Fibroblast of skin of right biceps (primary cell): ENCODE results near the gene PCBP3.

Source experiments
- DNase-seq: peaks from one replicate; pipeline ENCODE4 v3.0.0-alpha.2; 2013

The PCBP3 gene

DNA sequence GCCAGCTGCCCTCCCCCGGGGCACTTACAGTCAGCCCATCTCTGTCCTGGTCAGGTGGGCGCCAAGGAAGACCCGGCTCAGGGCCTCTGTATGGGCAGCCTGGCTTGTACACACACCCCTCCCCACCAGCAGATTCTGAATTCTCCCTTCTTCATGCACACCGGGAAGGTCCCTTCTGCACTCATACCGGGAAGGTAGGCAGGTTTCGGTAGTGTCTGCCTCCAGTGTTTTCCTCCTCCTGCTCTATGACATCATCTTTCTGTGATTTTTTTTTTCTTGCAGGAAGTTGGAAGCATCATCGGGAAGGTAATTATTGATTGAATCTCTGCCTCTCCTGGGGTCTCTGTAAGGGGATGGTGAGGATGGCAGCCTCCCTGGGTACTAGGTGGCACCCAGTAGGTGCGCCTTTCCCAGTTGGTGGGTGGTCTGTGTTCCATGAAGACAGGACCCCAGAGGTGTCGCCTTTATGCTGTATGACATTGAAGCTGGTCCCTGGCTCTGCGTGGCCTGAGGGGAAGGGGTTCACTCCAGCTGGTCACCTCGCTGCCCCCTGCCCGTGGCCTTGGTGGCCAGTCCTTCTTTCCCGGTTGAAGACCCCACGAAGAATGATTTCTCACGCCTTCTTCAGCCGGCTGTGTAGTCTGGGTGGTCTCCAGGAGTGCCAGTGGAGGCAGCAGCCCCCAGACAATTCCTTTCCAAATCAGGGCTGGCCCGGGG is 255.9 kb downstream of the PCBP3 start:
- DNase-seq: no peak

DNA sequence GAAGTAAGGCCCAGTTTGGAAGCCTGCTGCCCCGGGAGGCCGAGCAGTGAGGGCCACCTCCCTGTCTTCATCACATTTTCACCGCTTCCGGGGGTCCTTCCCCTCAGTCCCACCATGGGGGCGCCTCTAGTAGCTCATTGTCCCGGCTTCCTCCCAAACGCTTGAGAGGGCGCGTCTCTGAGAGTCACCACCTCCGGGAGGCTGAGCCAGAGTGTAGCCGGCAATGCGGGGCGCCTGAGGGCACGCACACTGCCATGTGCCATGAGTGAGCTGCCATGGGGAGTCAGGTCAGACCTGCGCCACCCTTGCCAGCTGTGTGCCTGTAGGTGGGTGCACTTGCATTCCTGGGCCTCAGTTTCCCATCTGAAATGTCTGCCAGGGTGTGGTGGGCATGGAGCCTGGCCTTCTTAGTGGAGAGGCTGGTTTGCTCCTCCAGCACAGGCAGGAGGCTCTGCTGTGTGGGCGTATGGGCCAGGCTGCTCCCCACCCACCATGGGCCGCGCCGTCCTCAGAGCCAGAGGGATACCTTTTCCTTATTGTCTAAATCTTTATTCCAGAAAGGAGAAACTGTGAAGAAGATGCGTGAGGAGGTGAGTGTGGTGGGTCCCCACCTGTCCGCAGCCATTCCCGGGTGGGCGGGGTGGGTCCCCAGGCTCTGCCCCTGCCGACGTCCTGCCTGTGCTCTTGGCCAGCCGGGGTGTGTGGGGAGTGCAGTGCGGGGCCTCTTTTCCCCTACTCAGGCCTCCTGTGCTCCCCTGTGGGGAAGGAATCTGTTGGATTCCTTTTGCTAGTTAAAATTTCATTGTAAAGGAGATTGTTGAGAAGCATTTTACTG is 256.7 kb downstream of the PCBP3 start:
- DNase-seq: no peak

DNA sequence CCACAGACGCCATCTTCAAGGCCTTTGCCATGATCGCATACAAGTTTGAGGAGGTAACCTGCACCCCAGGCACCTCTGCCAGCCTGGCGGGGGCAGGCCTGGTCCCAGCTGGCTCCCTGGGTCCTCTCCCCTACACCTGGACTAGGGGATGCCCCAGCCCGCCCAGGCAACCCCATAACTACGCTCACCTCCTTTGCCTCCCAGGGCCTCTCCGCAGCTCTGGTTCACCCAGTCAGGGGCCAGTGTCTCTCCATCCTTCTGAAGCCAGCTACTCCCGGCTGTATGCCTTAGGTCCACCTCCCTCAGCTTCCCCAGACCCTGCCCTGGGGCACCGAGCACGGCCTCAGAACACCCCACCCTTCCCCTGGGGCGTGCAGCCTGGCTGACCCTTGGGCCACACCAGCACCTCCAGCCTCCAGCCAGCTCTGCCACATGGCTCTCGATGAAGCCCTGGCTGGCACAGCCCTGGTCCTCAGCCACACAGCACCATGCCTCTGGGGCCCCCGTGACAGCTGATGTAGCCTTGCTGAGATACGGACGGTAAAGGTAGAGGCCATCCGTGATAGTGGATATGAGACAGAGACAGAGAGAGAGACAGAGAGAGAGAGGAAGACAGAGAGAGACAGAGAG is 257.7 kb downstream of the PCBP3 start:
- DNase-seq: no peak

DNA sequence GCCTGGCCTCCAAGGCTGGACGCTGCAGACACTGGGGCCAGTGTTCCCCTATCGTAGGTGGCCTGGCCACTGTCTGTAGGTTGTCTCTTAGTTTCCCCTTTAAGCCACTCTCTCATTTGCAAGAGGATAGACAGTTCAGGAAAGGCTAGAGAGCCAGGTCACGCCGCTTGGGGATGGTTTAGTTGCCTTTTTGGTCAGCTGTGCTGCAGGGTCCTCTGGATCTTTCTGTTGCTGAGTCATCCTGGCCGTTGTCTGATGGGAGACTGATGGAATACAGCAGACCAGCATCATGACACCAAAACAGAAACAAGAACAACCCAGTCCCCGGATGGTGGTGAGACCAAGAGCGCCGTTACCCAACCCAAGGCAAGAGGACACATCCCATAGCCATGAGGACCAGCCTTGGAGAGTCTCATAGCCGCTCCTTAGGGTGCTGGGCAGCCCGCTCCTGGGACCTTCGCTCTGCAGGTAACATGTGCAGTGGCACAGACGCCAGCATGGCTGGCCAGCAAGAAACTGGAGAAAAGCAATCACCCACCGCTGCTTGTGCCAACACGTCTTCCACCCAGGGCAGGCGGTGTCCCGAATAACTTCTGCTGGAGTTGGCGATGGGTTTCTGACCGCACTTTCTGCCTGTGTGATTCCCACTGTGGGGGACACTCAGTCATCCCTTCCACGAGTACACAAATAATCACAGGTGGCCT is 258.9 kb downstream of the PCBP3 start:
- DNase-seq: no peak

DNA sequence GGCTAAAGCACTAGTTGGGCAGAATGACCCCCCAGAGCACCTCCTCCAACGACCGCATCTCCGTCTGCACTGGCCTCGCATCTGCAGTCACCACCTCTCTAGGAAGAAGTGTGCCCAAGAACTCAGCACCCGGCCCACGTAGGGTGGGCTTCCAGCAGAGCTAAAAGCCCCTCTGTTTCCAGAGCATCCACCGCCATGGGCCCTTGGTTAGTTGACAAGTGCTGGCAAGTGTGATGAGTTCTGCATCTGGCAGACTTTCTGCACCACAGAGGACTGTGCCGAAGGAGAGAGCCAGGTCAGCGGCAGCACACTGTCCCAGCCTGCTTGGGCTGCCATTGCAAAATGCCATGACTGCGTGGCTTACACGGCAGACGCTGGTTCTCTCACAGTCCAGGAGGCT is 261.7 kb downstream of the PCBP3 start:
- DNase-seq: no peak

DNA sequence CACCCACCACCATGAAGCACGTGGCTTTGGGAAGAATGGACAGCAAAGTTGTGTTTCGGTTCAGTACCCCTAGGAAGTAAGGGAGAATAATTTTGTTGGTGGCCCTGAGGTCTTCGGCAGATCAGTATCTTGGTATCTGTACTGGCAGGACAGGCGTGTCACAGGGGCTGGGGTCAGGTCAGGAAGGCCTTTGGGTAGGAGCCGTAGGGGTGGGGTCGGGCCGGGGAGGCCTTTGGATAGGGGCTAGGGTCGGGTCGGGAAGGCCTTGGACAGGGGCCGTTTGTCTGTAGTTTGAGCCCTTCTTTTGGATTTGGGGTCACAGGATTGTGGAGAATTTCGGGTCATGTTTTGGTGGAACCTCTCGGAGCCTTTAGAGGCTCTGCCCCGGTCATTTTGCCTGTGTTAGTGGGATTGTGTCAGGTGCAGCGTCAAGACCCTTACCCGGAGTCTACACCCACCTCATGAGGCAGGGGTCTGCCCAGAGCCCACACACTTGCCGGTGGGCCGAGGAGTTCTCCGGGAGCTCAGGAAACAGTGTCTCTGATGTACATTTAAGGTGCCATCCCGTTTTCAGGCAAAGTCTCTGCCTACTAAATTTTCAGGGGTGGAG is 262.8 kb downstream of the PCBP3 start:
- DNase-seq: no peak

DNA sequence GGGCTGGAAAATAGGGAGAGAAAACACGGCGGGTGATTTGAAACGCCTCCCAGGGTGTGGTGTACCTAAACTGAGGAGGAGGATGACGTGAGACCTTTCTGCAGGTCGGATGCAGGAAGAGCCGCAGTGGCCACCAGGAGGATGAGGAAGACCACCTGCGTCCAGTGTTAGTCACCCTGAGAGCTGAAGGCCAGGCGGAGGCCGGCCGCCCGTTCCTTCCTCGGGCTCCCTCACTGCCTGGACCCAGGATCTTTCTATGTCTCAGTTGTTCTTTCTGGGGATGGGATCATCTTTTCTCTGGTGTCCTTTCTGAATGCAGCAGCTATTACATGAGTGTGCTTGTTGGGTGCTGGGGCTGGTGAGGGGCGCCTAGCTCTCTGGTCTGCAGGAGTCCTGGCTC is 263.3 kb downstream of the PCBP3 start:
- DNase-seq: no peak

DNA sequence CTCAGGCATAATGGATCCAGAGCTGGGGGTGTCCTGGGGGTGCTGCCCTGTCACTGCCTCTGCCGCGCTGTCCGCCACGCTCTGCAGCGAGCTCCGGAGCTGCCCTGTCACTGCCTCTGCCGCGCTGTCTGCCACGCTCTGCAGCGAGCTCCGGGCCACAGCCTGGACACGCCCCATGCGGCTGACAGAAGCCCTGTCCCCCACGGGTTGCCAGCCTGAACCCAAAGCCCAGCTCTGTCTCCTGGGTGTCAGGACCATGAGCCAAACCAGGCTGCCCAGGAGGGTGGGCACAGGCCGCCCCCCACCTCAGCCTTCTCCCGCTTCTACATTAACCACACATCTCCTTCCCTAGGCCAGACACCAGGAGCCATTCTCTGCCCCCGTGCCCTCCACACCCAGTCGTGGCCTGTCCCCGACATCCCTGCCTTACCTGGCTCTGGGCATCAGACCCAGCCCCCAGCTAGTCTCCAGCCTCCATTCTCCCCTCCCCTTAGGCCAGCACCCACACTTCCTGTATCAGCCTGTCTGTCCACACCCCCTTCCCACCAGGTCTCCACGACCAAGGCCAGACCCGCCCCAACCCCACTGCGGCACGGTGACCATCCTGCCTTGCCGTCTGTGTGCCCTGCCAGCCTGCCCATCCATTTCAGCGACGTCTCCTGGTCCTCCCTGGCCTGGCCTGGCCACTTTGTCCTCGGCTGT is 265.2 kb downstream of the PCBP3 start:
- DNase-seq: no peak

DNA sequence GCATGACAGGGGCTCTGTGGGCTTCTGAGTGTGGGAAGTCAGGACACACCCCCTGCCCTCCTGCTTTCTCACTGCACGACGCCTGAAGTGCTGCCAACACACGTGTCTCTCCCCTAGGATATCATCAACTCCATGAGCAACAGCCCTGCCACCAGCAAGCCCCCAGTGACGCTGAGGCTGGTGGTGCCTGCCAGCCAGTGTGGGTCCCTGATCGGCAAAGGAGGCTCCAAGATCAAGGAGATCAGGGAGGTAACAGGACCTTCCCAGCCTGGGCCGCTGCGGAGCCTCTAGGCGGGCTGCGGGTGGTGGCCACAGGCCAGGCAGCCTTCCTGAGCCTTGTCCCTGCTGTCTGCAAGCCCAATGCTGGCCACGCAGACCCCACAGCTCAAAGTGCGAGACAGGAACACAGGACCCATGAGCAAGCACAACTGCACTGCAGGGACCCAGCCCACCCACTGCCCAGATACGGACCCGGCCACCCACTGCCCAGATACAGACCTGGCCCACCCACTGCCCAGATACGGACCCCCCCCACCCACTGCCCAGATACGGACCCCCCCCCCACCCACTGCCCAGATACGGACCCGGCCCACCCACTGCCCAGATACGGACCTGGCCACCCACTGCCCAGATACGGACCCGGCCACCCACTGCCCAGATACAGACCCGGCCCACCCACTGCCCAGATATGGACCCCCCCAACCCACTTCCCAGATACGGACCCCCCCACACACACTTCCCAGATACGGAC is 265.9 kb downstream of the PCBP3 start:
- DNase-seq: no peak

DNA sequence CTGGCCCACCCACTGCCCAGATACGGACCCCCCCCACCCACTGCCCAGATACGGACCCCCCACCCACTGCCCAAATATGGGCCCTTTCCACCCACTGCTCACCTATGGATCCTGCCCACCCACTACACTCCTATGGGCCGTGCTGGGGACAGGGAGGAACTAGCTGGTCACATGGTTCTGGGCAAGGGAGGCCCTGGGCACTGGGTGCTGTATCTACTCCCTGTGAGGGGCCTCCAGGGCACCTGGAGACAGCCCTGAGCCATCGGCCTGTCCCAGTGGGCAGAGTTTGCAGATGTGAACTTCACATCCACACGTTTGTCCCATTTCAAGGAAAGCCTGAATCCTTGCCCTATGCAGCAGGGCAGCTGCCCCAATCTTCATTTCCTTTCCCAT is 266.6 kb downstream of the PCBP3 start:
- no peak for DNase-seq

DNA sequence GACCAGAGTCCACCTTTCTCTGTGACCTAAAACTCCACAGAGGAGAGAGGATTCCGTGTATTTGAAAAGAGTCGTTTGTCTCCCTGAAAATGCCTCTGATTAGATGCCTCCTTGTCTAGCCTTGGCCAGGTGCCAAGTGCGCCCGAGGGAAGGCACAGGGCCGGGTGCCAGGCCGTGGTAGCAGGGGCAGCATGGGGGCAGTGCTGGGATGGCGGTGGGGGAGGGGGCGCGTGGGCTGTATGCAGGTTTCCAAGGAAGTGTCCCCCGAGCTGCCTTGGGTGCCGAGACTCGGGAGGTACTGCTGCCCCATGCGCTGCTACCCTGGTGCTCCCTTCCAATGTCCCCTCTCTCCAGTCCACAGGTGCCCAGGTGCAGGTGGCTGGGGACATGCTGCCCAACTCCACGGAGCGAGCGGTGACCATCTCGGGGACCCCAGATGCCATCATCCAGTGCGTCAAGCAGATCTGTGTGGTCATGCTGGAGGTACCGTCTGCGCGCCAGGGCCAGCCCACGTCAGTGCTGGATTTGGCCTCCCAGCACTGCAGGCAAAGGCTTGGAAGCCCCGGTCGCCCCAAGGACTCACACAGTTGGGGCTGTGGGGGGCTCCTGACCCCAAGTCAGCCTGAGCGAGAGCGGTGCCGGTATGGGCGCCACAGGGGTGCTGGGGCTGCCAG is 267.2 kb downstream of the PCBP3 start:
- no peak for DNase-seq

DNA sequence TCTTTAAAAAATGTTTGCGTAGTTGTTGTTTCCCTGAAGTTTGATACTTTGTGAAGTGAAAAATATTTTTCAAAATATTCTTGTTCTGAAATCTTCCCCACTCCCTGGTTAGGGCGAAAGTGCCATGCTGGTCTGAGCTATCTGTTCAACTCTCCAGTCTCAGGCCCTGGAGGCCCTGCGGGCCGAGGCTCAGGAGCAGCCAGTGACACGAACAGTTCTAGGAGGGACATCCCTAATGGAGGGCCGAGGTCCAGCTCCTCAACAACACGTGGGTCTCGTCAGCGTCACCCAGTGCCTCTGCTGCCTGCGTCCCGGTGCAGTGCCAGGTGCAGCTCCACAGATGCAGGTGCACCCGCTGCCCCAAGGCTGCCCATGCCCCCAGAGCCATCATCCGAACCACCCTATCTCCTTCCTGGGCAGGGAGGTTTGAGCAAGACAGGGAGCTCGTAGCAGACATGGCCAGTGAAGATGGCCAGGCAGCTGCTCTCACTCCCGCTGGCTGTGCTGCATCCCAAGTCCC is 268.3 kb downstream of the PCBP3 start:
- DNase-seq: no peak

DNA sequence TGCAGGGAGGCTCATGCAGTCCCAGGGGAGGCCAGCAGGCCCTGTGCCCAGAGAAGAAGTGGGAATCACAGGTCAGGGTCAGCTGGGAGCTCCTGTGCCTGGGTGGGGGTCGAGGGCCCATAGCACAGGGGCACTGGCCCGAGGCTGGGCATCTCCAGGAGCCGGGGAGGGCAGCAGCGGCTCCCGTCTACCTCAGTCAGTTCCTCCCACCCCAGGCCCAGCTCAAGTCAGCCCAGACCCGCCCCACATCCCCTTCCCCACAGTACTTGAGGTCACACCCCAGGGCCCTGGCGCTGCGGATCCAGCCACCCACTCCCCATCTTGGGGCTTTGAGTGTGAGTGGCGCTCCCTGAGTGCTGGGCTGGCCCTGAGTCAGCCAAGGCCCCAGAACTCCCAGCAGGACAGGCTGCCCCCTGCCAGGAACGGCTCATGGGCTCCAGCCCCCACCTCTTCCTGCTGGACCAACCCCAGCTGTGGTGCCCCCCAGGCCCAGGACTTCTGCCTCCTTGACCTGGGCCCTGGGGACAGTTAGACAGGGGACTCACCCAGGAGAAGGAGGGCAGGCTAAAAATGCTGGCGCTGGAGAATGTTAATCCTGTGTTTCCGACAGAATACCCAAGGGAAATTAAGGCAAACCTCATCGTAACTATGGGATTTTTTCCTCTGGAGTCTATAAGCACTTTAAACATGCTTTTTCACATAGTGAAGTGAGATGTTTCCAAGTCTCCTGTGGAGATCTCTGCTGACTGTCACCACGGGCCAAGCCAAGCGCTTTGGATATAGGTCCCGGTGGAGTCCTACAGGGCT is 269.3 kb downstream of the PCBP3 start:
- no peak for DNase-seq

DNA sequence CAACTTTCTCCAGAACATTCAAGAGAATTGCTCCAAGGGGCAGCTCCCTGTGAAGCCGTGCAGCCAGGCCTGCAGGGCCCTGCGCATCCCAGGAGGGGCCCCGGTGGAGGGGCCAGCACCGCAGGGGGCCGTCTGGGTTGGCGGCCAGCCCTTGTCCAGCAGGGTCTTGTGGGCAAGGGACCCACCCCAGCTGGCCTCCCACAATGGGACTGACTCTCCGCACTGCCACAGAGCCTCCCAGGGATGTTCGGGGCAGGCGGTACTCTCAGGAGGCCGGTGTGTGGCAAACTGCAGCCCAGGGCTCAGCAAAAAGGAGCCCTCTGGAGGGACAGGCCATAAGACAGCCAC is 269.9 kb downstream of the PCBP3 start:
- no peak for DNase-seq

DNA sequence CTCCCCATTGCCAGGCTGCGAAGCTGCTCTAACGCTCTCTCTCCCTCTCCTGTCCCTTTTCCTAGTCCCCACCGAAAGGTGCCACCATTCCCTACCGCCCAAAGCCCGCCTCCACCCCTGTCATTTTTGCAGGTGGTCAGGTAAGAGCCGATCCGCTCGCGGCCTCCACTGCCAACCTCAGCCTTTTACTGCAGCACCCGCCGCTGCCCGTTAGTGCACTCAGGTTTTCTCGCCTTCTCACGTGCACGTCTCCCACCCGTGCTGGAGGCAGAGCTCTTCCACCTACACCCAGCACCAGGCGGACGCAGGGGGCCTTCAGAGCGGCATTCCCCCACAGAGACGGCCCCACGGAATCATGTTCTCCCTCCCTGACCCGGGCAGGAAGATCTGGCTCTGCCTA is 270.4 kb downstream of the PCBP3 start:
- DNase-seq: no peak

DNA sequence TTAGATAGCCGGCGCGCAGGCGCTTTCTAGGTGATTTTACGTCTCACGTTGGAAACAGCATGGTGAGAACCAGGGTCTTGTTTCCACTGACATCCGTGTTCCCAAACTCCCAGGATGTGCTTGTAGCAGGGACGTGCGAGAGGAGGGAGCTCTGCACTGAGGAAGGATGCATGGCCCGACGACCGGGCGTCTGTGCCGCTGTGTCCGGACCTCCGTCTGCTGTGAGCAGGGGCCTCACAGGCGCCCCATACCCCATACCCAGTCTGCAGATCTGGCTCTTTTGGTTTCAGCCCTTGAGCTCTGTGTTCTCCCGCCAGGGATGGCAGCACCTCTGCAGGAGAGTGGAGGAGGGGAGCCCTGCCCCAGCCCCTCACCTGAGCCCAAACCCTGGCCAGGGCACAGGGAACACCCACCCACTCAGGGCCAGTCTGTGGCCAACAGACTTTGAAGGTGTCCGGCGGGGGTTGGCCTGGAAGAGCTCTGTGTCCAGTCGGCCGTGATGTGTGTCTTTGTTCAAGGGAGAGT is 270.9 kb downstream of the PCBP3 start:
- no peak for DNase-seq

DNA sequence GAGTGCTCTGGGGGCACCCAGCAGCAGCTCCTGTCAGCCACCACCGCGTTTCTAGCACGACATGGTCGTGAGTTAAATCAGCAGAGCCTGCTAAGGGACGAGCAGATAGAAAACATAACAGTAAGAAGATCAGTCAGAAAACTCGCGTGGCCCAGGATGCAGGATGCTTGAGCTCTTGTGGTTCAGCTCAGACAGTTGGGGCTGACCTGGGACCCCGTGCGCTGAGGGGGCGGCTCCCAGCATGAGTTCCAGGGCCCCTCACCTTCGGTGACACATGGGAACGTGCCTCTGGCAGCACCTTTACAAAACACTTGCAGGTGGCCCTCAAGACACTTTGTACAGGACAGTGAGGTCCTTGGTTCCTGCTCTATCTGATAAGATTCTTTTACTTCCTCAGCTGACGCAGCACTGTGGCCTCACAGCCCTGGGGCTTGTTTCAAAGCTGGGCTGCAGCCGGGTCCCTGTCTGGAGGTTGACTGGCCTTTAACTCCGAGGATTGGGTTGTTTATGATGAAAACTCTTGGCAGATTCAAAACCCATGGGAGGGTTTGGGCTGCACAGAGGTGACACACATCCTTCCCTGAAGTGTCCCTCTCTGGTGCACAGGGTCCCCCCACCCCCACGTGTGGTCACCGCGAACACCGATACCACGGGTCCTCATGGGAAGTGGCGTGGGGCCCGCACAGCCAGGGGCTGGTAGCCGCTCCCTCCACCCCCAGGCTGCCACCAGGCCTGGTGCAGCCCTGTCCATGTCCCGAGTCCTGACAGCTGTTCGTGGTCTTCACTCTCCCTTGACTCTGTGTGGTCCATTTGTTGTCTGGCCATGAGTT is 272.7 kb downstream of the PCBP3 start:
- DNase-seq: no peak

DNA sequence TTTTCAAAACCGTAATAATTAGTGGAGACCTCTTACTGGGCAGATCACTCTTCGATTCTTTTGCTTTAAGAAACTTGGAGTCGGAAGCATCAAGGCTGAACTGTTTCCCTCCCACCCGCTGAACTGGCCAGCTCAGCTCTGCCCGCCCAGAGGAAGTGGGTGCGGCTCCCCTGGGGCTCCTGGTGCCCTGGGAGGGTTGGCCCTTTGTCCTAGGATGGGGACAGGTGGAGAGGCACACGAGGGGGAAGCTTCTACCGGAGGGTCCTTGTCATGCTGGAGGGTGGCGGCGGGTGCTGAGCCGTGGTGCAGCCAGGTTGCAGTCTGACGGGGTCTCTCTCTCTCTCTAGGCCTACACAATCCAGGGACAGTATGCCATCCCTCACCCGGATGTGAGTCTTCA is 273.7 kb downstream of the PCBP3 start:
- no peak for DNase-seq

DNA sequence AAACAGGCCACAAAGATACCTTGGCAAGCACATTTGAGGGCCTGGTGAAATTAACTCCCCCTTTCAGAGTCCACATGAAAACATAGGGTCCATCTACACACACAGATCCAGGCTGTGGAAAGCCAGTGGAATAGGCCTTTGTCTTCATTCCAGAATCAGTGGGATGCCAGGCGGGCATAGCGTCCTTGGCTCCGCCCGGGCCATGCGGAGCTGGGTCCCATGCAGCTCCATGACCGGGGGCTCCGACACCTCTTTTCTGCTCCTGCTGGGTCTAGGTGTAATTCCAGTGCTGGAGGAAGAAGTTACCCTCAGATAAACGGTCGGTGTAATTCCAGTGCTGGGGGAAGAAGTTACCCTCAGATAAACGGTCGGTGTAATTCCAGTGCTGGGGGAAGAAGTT is 274.5 kb downstream of the PCBP3 start:
- DNase-seq: no peak
